Activated CD8-positive, alpha-beta memory T cell treated with anti-CD3 and anti-CD28 coated beads for 1 hour (primary cell): ENCODE measurements around the gene ICAM2.

Experiments used
- DNase-seq, 2 donors: peaks; one replicate each; pipeline ENCODE4 v3.0.0-alpha.2; 2020; ENCODE audit warnings: low read depth in 1 of 2; ENCODE audit errors: extremely low read depth in 1 of 2

The ICAM2 gene

DNA sequence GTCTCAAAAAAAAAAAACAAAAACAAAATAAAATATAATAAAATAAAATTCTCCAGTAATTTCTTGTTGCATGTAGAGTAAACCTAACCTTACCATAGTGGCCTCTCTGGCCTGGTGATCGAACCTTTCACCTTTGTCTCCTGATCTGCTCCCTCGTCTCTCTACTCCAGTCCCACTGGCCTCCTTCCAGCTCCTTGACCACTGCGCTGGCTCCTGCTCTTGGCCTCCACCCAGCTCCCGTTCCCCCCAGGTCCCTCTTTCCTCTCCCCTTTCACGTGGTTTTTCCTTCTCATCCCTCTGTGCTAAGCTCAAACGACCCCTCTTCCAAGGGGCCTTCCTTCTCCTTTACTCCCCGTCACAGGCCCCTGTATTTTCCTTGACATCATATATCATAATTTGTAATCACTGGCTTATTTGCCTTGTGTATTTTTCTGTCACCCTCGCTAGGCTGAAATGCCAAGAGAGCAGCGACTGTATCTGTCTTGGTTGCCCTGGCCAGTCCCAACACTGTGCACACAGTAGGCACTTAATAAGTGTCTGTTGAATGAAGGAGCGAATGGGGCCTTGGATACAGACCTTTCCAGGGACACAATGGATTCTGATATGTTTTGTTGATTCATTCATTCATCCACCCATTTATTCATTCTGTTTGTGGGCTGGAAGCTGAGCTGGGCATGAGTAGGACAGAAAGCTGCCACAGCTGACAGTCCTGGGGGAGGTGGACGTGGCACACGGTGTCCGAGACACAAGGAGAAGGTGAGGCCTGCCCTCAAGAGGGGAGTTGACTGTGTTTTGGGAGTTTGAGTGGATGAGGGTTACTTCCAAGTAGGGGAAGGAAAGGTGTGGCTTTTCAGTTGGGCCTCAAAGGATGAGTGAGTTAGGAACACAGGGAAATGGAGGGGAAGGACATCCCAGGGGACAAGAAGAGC lies 41.9 kb downstream of the ICAM2 start:
- DNase-seq: no peak

DNA sequence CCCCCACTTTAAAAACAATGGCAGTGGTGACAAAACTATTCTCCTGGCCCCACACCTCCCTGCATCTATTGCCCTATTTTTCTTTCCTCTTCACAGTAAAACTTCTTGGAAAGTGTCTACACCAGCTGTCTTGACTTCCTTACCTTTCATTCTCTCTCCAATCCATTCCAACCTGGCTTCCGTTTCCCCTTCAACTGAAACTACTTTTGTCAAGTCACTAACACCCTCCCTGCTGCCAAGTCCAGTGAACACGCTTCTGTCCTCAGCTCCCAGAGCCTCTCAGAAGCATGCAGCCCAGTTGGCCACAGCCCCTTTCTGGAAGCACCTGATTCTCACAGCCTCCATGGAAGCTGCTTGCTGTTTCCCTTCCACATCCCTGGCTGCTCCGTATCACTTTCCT lies 43.7 kb downstream of the ICAM2 start:
- no peak for DNase-seq

DNA sequence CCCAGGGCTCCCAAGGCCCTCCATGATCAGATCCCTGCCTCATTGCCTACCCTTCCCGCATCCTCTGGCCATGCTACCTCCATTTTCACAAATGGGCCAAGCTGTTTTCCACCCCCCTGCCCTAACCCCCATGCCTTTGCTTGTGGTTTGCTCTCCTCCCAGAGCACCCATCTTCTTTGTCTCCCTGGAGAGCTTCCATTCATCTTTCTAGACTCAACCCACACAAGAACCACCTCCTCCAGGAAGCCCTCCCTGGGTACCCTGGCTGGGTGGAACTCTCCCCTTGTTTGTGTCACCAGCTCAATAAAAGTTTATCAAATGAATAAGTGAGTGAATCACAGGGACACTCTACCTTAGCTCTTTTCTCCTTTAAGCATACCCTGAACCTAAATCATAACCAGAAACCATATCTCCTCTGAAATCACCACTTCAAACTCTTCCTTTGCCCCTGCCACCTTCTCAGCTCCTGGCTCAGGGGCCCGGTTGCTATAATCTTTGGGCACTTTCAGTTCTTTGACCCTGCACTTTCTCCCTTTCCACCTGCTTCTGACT lies 44.8 kb downstream of the ICAM2 start:
- DNase-seq: no peak

DNA sequence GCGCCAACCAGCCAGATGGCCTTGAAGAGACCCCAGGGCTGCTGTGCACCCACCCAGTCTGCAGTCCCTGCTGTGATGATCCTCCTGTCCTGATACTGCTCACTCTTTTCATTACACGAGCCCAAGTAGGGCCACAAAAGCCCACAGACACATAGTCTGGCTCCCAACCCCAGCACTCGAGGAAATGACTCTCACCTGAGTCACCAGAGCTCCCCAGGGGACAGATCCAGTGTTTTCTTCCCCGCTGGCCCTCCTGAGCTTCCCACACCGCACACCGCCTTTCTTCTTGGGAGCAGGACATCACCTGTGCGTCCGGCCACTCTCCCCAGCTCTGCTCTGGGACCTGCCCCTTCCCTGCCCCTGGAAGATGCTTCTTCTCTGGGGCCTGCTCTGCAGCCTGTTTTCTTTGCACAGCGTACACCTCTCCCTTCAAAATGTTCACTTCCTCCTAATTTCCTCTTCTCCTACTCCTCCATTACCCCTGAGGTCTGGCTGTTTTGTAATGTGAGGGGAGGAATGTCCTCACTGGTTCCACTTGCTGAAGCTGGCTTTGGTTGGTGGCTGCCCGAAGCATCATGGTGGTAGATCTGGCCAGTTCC lies 45.7 kb downstream of the ICAM2 start:
- DNase-seq: no peak

DNA sequence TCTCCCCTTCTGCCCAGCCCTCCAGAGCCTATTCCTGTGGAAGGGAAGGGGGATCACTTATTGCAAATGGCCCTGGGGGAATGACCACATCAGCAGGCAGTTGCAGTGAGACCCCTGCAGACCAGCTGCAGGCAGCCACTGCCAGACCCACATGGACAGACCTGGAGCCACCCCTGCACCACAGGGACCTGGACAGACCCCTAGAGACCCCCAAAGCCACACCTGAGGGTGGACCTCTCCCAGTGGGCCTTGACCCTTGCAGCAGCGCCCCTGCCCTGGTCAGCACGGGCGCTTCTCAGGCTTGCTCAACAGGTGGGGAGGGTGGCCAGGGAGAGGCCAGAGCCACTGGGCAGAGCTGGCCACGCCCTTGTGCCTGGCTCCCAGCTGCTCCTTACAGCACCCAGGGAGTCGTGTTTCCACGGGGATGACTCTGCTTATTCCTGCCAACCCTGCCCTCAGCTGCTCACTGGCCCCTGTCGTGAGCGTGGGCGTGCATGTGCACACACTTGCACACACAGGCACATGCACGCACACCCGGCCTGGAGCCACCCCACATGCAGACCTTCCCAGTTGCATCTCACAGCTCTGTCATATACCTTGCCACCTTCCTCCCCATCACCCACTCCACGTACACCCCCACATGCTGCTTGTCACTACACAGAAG lies 46.4 kb downstream of the ICAM2 start:
- DNase-seq: no peak

DNA sequence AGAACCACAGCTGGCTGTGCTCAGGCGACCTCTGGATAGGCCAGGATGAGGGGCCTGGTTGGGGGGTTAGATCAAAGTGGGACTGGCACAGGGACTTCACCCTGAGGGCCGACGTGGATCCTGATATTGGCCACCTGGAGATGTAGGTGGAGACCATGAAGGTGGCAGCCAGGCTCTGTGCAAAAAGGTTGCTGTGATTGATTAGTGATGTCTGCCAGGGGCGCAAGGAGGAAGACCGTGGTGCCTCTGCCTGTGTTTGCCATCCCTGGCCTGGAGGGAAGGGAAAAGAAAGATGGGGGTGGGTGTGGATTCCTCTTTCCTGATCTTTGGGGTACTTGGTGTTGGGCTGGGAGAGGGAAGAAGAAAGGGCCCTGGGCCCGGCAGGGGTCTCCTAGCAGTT lies 47.2 kb downstream of the ICAM2 start:
- no peak for DNase-seq

DNA sequence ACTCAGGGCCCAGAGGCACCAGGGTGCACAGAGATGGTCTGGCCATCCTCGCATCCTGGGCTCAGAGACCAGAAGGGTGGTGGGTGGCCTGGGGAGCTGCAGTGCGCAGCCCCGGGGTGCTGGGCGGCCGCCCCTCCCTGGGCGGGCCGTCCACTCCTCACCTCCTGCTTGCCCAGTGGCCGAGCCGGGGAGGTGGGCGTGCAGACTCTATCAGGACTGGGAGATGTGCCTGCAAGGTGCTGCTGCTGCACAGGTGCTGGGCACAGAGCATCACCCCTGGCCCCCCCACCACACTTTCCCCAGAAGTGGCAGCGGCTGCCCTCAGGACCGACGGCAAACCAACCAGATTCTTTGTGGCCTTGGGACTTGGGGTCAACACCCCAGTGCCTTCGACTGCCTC lies 47.6 kb downstream of the ICAM2 start, which contains the start of gene SCN4A:
Gene SCN4A, minus strand, starts transcription at position 123 of the 400 bp plus-strand sequence. Its CDS starts 77 bp downstream, at position 46.
- DNase-seq: no peak

DNA sequence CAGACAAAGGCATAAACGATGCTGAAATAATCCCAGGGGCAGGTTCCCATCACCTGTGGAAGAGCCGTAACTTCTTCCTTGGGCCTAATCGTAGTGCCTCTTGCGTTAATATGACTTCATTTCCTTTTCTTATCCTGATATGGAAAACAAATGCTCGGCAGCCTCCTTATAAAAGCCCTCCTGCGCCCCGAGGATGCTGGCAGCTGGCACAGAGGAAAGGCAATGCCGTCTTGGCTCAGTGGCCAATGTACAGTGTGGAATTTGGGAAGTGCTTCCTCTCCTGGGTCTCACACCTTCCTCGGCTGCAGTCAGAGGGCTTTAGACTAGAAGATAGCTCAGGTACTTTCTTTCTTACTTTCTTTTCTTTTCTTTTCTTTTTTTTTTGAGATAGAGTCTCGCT lies 51.2 kb downstream of the ICAM2 start:
- DNase-seq: no peak

DNA sequence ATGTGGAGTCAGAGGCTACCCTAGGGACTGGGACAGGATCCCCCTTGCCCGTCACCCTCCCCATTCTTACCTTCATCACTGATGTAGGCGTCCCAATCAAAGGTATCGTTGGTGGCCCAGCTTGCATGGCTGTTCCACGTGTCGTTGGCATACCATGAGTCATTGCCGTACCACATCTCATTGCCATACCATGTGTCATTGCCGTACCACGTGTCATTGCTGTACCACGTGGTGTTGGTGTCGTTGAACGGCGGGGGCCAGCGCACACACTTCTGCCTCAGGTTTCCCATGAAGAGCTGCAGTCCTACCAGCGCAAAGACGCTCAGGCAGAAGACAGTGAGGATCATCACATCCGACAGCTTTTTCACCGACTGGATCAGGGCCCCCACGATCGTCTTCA lies 52.5 kb downstream of the ICAM2 start:
- DNase-seq: no peak

DNA sequence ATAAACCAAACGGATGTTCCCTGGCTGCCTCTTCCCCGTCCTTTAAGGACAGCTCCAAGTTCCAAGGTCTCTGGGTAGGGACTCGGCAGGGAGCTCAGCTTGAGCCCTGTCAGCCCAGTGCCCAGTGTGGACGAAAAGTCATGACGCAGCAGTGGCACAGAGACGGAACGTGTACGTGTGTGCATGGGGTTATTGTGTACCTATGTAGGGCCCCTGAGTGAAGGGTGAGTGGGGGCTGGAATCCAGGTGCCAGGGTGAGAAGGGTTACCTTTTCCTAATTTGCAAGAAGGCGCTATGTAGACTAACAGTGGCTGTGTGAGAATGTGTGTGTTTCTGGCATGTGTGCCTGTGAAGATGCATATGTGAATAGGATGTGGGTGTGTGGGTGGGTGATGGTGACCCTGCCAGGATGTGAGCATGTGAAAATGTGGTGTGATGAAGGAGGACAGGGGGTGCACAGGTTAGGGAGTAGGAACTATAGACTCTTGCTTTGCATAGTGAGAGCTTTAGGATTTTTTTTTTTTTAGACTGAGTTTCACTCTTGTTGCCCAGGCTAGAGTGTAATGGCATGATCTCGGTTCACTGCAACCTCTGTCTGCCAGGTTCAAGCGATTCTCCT lies 53.7 kb downstream of the ICAM2 start:
- no peak for DNase-seq

DNA sequence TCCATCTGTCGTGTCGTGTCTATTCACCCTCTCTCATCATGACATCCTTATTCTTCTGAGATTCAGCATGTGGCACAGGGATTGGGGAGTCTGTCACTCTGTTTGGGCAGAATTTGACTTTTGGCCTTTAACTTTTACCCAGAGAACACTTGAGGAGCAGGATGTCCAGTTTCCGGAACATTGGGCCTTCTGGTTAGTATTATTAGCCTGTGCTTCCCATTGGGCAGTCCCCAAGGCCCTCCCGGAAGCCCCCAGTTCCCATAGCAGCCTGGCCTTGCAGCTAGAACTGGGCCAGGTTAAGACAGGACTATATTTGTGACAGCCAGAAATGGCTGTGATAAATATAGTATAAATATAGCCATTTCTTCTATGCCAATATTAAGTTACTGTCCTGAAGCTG lies 57.3 kb downstream of the ICAM2 start:
- no peak for DNase-seq

DNA sequence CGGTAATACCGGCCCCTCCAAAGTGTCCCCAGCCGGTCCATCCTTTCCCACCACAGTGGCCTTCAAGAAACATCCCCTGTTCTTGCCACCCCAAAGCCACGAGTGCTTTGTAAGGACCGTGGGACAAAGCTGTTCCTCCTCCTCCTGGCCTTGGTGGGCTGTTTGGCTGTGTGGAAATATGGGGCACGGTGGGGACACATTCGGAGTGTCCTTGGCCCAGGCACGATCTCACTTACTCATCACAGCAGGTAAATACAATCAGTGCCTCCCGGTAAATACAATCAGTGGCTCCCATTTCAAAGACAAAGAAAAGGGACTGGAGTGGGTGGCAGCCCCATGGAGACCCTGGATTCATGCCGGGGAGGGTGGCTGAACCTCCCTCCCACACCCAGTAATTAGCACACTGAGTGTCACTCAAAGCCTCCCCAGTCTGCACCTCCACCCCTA lies 58.1 kb downstream of the ICAM2 start:
- DNase-seq: no peak

DNA sequence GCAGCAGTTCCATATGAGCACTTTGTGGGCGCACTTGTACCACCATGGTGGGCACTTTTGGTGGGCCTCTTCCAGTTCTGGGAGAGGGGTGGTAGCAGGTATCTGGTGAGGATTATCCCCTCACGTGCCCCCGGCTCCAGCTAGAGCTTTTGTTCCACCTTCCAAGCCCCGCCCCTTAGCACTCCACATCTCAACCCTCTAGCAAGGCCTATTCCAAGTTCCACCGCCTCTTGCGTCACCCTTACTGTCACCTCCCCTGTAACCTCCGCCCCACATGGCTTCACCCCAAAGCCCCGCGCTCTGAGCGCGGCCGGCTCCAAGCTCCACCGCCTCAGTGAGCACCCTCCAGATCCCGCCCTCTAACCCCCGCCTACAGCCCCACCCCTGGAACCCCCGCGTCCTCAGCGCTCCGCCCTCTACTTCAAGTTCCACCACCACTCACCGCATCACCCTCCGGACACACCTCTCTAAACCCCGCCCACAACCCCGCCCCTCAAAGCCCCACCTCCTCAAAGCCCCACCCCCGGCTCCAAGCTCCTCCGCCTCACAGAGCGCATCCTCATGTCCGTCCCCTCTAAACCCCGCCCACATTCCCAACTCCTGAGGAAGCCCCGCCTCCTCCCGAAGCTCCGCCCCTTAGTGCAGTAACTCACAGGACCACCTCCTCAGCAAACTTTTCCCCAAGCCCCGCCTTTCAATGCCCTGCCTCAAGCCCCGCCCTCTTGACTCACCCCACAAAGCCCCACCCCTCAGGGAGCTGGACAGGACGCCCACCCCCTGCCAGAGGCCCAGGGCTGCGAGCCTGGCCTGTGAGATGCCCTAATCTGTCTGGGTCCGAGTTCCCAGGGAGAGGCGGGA lies 58.8 kb downstream of the ICAM2 start:
- no peak for DNase-seq

DNA sequence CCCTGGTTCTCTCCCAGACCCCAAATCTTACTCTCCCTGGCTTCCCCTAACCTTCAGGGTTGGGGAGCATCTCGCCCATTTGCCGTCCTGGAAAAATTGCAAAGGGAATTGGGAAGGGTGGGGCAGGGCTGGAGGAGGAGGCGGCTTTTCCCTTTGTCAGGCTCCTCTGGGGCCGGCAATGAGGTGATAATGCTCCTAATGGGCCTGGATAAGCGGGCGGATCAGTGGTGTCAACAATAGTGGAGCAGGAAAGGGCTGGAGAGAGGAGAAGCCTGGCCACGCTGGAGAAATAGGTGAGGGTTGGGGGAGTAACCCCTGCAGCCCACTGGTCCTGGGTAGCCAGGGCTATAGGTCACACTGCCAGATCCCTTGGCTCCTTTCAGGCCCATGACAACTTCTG lies 60.0 kb downstream of the ICAM2 start:
- DNase-seq: no peak

DNA sequence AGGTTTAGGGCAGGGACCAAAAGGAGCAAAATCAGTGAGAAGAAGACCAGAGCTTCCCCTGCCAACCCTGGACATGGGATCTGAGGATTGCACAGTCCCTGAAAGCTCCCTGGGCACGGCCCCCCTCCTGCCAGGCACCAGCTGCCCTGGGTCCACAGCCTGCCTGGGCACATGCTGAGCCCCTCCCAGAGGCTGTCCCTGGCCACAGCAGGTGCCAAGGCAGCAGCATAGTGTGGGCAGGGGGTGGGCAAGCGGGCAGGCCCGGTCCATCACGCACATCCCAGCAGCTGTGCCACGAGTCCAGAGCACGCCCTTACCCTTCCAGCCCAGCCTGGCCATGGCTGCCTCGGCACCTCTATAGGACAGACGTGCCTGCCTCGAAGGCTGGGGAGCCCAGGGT lies 60.4 kb downstream of the ICAM2 start:
- no peak for DNase-seq

DNA sequence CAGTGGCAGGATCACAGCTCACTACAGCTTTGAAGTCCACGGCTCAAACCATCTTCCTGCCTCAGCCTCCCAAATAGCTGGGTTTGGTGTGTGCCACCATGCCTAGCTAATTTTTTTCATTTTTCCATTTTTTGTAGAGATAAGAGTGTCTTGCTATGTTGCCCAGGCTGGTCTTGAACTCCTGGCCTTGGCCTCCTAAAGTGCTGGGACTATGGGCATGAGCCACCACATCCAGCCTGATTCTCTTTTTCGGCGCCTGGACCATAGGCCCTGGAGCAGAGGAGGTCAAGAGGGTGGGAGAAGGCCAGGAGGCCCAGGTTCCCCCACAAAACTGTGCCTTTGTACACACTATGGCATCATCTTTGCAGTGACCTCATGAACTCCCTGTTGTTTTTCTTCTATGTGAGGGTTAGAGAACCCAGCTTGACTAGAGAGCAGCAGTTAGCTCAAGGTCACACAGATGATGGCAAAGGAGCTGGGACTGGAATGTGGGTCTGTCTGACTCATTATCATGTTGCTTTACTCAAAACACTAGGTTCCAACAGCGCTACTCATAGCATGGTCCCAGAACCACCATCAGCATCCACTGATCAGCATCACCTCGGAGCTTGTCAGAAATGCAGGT lies 64.0 kb downstream of the ICAM2 start:
- DNase-seq: no peak

DNA sequence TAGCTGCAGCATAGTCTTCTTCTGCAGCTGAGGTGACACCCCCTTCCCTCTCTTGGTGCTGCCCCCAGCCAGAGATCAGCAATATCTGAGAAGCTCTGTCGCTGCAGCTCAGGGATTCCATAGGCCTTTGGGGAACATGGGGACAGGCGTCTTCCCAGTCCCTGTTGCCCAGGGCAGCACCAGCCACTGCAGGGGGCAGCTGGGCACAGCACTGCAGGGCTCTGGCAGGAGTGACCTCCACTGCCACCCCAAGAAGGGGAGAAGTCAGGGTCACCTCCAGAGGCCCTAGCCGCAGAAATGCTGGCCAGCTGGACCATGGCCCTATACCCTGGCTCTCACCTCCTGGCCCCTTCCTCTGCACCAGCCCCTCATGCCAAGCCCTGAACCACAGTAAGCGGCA lies 64.6 kb downstream of the ICAM2 start:
- no peak for DNase-seq

DNA sequence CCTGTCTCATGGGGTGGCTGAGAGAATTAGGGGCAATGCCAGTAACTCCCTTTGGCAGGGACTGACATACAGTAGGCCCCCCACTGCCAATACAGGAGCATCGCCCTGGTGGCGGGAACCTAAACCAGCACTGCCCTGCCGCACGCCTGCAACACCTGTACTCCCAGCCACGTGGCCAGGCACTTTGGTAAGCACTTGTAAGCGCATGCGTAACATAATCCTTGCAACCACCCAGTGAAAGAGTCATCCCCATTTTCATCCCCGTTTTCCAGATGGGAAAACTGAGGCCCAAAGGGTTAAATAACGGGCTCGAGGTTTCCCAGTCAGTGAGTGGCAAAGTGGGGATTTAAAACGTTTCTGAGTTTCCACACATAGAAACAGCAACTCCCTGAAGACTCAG lies 65.2 kb downstream of the ICAM2 start:
- DNase-seq: no peak

DNA sequence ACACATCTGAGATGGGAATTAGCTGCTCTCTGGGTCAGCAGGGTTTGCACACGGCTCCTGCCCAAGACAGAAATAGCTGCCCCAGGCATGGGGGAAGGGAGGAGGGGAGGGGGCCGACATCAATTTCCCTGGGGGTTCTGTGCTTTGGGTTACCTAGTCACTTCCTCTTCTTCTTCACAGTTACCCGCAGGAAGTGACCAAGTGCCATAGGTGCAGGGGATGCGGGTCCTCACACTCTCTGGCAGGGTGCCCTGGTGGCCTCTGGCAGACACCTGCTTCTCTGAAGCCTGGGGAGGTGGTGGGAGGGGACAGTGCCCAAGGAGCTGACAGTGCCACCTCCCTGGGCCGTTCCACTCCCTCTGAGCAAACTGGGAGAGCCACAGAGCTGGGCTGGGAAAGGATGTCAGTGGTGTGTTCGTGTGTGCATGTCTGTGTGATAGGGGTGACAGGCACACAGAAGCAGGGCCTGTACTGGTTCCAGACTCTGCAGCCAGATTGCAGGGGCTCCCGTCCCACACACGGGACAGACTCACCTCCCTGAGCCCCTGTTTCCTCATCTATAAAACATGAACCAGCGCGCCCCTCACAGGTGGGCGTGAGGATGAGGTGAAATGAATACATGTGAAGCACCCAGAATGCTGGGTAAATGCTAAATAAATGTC lies 65.9 kb downstream of the ICAM2 start:
- DNase-seq: no peak
